Fibroblast of the conjunctiva (primary cell): Measurements from ENCODE around the gene STAB2.
A peak's percentile ranks its signal among the peaks of the same experiment; 100 is the strongest.

Experiments used
- DNase-seq: peaks from one replicate; pipeline ENCODE4 v3.0.0-alpha.2; 2010; ENCODE audit warnings: low read depth

The STAB2 gene, protein sequence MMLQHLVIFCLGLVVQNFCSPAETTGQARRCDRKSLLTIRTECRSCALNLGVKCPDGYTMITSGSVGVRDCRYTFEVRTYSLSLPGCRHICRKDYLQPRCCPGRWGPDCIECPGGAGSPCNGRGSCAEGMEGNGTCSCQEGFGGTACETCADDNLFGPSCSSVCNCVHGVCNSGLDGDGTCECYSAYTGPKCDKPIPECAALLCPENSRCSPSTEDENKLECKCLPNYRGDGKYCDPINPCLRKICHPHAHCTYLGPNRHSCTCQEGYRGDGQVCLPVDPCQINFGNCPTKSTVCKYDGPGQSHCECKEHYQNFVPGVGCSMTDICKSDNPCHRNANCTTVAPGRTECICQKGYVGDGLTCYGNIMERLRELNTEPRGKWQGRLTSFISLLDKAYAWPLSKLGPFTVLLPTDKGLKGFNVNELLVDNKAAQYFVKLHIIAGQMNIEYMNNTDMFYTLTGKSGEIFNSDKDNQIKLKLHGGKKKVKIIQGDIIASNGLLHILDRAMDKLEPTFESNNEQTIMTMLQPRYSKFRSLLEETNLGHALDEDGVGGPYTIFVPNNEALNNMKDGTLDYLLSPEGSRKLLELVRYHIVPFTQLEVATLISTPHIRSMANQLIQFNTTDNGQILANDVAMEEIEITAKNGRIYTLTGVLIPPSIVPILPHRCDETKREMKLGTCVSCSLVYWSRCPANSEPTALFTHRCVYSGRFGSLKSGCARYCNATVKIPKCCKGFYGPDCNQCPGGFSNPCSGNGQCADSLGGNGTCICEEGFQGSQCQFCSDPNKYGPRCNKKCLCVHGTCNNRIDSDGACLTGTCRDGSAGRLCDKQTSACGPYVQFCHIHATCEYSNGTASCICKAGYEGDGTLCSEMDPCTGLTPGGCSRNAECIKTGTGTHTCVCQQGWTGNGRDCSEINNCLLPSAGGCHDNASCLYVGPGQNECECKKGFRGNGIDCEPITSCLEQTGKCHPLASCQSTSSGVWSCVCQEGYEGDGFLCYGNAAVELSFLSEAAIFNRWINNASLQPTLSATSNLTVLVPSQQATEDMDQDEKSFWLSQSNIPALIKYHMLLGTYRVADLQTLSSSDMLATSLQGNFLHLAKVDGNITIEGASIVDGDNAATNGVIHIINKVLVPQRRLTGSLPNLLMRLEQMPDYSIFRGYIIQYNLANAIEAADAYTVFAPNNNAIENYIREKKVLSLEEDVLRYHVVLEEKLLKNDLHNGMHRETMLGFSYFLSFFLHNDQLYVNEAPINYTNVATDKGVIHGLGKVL (N-terminal part only)

DNA sequence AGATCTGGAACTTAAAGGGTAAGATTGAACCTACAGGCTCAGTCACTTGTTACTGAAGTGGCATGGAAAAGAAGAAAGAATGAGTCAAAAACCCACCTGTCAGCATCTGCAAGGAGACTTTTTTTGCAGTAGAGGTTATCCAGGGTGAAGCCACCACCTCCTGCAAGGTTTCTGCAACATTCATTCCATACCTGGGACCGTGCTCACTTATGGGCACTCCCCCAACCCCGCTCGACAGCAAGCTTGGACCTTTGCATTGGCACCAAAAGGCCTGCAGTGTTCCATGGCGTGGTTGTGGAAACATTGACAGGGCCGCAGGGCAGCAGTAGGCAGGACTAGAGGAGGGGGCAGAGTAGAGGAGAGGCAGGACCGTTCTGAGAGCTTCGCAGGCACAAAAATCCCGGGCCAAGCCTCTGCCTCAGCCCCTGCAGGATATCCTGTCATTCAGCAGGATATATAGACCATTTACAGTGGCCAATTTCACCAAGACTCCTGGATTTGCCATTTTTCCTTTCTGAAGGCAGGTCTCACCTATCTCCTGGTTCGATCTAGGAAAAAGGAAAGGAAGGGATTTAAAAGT, at the start of gene STAB2:
Gene STAB2 (plus strand): TSS at position 483 of the 580 bp plus-strand sequence. CDS start 204 bp downstream, outside the sequence.
- DNase-seq = no peak

GRCh38 chr12:103538397-103538796, 48.7 kb upstream of the STAB2 start:
- no peak for DNase-seq

GRCh38 chr12:103540319-103540718, 46.8 kb upstream of the STAB2 start:
- DNase-seq = no peak

DNA sequence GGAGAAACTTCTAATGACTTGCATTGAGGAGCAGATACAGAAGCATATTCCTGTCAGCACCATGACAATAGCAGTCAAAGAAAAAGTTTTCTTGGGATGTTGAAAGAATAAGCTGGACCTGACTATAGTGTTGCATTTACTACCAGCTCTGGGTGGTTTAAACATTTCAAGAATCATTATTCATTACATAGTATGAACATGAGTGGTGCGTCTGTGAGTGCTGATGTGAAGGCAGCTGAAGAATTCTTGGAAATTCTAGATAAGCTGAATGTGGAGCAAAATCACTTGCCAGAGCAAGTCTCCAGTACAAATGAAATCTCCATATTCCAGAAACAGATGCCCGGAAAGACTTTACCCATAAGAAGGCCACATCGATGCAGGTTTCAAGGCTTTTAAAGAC, 45.0 kb upstream of the STAB2 start:
- no peak for DNase-seq

DNA sequence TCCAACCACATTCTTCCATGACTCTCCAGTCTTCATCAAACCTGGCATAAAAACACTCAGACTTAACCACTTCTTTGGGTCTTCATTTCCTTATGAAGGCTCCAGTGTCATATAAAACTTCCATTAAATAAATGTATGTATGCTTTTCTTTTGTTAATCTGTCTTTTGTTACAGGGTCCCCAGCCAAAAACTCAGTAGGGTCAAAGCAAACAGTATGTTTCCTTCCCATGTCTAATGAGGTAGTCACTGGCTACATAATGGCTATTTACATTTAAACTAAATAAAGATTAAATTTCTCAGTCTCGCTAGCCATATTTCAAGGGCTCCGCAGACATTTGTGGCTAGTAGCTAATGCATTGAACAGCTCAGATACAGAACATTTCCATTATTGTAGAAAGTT, 40.1 kb upstream of the STAB2 start:
- DNase-seq = no peak

DNA sequence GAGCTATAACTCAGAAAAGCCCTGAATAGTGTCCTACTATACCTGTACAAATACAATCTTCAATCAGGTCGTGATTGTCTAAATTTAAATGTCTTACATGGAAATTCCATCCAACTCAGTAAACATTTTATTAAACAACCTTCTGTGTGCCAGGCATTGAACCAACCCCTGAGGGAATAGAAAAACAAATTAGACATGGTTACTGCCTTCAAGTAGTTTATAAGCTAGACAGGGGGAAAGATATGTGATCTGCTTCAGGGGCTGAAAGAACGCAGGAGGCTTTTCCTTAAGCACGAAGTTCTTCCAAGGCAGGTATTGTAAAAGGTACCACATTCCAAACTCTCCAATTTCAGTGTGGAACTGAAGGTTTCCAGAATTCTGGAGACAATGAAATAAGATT, 39.7 kb upstream of the STAB2 start:
- DNase-seq = no peak

- no peak for DNase-seq
Observed at GRCh38 chr12:103547929-103548328, 39.1 kb upstream of the STAB2 start.

- DNase-seq = peak; percentile 43
Observed at GRCh38 chr12:103548622-103549601, 38.2 kb upstream of the STAB2 start.

- DNase-seq = no peak
Observed at GRCh38 chr12:103556890-103557627, 30.0 kb upstream of the STAB2 start.

- no peak for DNase-seq
Observed at GRCh38 chr12:103557628-103558010, 29.5 kb upstream of the STAB2 start.

- DNase-seq = no peak
Observed at GRCh38 chr12:103558879-103559278, 28.2 kb upstream of the STAB2 start.

- peak; percentile 85 for DNase-seq
Observed at GRCh38 chr12:103560604-103561101, 26.4 kb upstream of the STAB2 start.

- no peak for DNase-seq
Observed at GRCh38 chr12:103561174-103561573, 25.9 kb upstream of the STAB2 start.

- no peak for DNase-seq
Observed at GRCh38 chr12:103566398-103566797, 20.7 kb upstream of the STAB2 start.

GRCh38 chr12:103569278-103569677, 17.8 kb upstream of the STAB2 start:
- no peak for DNase-seq

- DNase-seq = no peak
Observed at GRCh38 chr12:103571286-103571685, 15.8 kb upstream of the STAB2 start.

- no peak for DNase-seq
Observed at GRCh38 chr12:103572312-103573045, 14.6 kb upstream of the STAB2 start.

DNA sequence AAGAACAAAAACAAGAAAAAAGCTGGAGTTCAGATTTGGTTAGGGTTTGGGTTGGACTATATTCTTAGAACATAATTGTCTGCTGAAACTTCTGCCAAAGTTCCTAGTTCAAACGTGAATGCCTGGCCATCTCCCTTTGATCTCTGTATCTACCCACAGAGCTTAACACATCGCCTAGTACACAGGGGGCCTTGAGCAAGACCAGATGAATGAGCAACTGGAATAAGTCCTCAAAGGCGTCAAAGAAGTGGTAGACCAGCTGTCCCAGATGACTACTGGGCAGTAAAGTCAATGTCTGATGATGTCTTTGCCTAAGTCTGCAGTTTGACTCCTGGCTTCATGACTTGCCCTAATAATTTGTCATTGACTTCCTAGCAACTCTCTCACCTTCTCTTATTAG, 13.9 kb upstream of the STAB2 start:
- no peak for DNase-seq

DNA sequence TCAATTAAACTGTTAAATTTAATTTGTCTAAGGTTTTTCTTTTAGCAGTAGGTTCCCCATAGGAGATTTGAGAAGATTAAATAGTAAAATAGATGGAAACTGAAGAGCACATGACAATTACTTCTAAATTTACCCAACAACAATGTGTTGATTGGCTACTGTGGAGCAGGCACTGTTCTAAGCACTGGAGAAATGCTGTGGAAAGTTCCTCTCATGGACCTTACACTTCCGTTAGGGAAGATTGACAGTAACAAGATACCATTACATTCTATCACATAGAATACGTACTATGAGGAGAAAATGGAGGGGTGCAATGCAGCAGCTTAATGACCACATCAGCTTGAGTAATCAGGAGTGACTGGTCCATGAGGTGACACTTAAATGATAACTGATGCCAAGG, 8.1 kb upstream of the STAB2 start:
- DNase-seq = no peak
